Spinal cord (tissue), 10 donors: ENCODE results near the gene RPL22. TPM values are rescaled to one million over a fixed set of nuclear protein-coding genes. Genes with fewer than 3 reads are reported as not detected.

Experiments used
- DNase-seq, 6 donors: peaks; one replicate each; pipeline versions ENCODE4 v3.0.0 to v3.0.0-alpha.2; 2013 to 2015; ENCODE audit warnings: low spot score in 6 of 6, low read depth in 4 of 6
- H3K27ac ChIP-seq: one replicate; pipeline ENCODE4 v1.5.1; 2013; ENCODE audit warnings: low read depth, low read length, control low read depth
- H3K27me3 ChIP-seq: one replicate; pipeline ENCODE4 v1.6.1; 2013; ENCODE audit warnings: low read length; ENCODE audit not compliant: control insufficient read depth, insufficient read depth
- H3K36me3 ChIP-seq: one replicate; pipeline ENCODE4 v1.6.1; 2013; ENCODE audit warnings: low read length; ENCODE audit not compliant: control insufficient read depth, insufficient read depth
- H3K4me1 ChIP-seq: one replicate; pipeline ENCODE4 v1.6.1; 2013; ENCODE audit warnings: low read length; ENCODE audit not compliant: control insufficient read depth, insufficient read depth
- H3K4me3 ChIP-seq: one replicate; pipeline ENCODE4 v1.5.1; 2013; ENCODE audit warnings: low read depth, low read length, control low read depth
- H3K9me3 ChIP-seq: one replicate; pipeline ENCODE4 v1.6.1; 2013; ENCODE audit warnings: low read length; ENCODE audit not compliant: control insufficient read depth, insufficient read depth
- WGBS: methylation state at CpG from one replicate; pipeline ENCODE4 v1.1.5; 2013; ENCODE audit warnings: missing lambda C conversion rate; ENCODE audit not compliant: insufficient coverage; 5-methylcytosine and 5-hydroxymethylcytosine counted together
- polyA plus RNA-seq, 2 donors: library from polyadenylated mRNA; unstranded; fragments of 120-200 nt; gene quantifications; one replicate each; pipeline ENCODE4 v1.2.1, GENCODE V29; 2013; ENCODE audit not compliant: insufficient read length in 2 of 2
- total RNA-seq, 2 donors: library from RNA; depleted of rRNA in 1 of 2; stranded (reverse); fragments of 120-200 nt in 1 of 2; fragments of >200 nt in 1 of 2; gene quantifications; one replicate each; pipeline versions ENCODE4 v1.2.3 to v1.2.4, GENCODE V29; 2013 to 2014
- donor health status: healthy.

RPL22 gene
- total and polyA plus RNA-seq, 4 donors: 171 to 337 (median 317) TPM

DNA sequence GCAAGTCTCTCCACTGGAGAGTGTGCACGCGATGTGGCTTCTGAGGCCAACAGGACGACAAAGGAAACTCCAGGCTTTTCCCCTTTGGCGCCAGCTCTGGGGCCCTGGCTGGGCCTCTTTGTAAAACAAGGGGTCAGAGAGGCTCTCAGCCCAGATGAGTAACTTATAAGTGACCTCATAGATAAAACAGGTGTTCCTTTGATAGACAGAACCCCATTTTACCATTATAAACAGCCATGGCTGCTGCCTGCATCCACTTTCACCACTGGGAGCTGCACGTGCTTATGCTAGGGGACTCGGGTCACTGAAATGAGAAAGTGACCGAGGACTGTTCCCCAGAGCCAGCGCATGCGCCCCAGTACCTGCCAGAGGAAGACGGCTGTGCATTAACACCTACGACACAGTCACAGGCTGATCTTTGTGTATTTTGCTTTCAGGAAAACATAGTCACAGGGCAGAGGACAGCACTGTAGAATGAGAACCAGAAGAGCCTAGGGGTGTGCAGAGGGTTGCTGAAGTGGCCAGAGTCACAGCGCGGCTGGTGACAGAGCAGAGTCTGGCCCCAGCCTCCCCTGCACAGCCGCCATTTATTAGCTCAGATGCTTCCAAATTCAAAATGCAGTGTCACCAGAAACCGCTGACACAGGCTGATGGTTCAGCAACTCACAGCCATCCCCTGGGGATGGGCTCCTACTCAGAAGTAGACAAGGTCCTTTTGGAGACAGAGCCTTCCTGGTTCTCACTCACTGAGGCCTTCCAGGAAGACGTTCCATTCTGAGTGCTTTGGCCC, 19.2 kb upstream of the RPL22 start:
- 86% methylated on average over 14 of the region's 16 CpGs for WGBS
- H3K27me3 ChIP-seq: no peaks in the 10 kb centered on the region
- no peaks in the 10 kb centered on the region for H3K4me1 ChIP-seq
- H3K9me3 ChIP-seq: no peaks in the 10 kb centered on the region
- no peak overlapping the region for H3K27ac ChIP-seq
- H3K36me3 ChIP-seq: peaks cover 49% of the 10 kb centered on the region
- peak in 1 of 6 donors; percentile 50 for DNase-seq
- no peak overlapping the region for H3K4me3 ChIP-seq

DNA sequence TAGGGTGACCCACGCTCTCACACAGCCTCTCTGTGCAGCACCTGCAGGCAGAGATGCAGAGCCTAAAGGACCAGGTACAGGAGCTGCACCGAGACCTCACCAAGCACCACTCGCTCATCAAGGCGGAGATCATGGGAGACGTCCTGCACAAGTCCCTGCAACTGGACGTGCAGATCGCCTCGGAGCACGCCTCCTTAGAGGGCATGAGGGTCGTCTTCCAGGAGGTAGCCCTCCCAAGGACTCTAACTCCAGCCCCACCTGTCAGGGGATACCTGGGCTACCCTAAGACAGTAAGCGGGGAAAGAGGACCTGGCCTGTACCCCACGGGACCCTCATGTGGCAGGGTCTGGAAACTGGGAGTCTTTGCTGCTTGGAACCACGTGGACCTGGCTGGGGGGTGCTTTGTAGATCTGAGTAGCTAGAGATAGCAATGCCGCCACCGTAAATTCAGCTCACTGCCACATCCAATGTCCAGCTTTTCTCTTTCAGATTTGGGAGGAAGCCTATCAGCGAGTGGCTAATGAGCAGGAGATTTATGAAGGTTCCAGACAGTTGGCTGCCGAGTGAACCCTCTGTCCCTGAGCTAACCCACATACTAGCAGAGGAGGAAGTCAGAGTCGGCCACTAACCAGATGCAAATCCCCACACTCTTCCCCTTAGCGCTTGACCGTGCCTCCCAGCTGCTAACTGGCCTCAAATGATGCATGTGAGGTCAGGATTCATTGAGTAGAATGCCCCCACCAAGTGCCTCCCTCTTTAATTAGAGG, 13.0 kb upstream of the RPL22 start:
- Histone ChIP-seq H3K9me3 (no peaks in the 10 kb centered on the region), H3K27me3 (peaks cover 13% of the 10 kb centered on the region), H3K4me3 (no peak overlapping the region), H3K4me1 (peaks cover 24% of the 10 kb centered on the region), H3K36me3 (peaks cover 50% of the 10 kb centered on the region), H3K27ac (no peak overlapping the region)
- no peak for DNase-seq
- 91% methylated on average over 12 of the region's 20 CpGs for WGBS

DNA sequence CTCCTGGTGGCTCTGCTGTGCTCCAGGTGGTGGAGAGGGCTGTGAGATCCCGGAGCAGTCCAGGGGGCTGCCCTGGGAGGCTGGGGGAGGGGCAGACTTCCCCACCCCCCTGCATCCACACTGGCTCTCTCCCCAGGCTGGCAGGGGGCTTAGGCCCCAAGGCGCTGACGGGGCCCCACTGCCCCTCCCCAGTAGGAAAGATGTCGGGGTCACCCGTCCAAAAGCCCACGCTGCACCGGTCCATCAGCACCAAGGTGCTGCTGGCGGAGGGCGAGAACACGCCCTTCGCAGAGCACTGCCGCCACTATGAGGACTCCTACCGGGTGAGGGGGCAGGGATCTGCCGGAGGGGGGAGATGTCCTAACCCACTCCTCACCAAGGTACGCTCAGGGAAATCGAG, 12.3 kb upstream of the RPL22 start:
- peaks cover 19% of the 10 kb centered on the region for H3K27me3 ChIP-seq
- H3K4me3 ChIP-seq: no peak overlapping the region
- H3K4me1 ChIP-seq: peaks cover 25% of the 10 kb centered on the region
- H3K36me3 ChIP-seq: peaks cover 50% of the 10 kb centered on the region
- WGBS: 89% methylated on average over 13 of the region's 16 CpGs
- no peak overlapping the region for H3K27ac ChIP-seq
- no peak for DNase-seq
- H3K9me3 ChIP-seq: no peaks in the 10 kb centered on the region

DNA sequence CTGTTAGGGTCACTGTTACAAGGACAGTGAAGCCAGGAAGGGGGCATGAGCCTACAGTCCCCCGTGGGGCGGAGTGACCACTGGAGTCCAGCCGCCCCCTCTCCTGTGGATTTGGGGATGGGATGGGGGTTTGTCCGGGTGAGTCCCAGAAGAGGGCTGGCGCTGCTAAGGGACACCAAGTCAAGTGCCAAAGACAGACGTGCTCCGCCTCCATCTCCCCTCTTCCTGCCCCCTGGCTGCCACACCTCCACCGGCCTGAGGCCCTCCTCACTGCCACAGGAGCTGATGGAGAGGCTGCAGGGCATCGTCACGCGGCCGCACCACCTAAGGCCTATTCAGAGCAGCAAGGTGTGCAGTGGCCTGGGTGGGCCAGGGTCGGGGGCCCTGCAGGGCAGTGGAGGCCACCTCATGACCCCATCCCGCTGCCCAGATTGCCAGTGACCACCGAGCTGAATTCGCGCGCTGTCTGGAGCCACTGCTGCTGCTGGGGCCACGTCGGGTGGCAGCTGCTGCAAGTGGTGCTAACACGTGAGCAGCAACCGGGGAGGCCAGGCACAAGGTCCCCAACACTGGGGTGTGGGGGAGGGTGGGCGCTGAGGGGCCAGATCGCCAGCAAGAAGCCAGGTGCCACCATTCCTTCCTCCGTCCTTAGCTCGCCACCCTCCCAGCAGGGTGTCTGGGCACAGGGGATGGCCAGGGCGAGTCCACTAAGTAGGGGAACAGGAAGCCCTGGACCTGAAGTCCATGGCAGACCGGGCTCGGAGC, 11.4 kb upstream of the RPL22 start:
- 90% methylated on average over 24 of the region's 29 CpGs for WGBS
- peaks cover 29% of the 10 kb centered on the region for H3K27me3 ChIP-seq

DNA sequence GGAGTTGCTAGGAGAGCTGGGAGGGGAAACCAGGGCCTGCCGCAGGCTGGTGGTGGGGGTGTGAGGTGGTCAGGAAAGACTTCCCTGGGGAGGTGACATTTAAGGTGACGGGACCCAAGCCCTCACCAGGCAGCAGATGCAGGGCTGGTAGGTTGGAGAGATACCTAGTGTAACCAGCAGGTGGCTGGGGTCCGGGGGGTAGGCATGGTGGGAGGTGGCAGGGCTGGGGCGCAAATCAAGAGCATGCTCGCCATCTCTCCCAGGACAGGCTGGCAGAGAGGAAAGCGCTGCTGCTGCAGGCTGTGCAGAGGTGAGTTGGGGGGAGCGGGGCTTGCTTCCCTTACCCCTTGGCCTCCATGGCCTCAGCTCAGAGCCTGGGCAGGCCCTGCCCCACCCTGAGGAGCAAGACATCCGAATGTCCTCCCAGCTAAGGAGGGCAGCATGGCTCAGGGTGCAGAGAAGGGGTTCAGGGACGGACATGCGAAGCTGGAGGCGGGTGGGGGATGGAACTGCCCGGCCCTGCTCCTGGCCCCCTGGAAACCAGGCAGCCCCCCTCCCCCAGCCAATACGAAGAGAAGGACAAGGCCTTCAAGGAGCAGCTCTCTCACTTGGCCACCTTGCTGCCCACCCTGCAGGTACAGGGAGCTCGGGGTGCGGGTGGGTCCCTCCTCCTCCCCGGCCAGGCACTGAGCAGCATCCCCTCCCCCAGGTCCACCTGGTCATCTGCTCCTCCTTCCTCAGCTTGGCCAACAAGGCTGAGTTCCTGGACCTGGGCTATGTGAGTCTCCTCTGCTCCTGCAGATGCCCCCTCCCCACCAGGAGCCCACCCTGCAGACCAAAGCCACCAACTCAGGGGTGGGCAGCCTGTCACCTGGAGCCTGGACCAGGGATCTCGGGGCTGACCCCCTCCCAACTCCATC, 10.5 kb upstream of the RPL22 start:
- peaks cover 43% of the 10 kb centered on the region for H3K4me1 ChIP-seq
- H3K27ac ChIP-seq: no peak overlapping the region
- H3K36me3 ChIP-seq: peaks cover 41% of the 10 kb centered on the region
- H3K27me3 ChIP-seq: peaks cover 34% of the 10 kb centered on the region
- peak overlapping the region; percentile 22 for H3K4me3 ChIP-seq
- H3K9me3 ChIP-seq: no peaks in the 10 kb centered on the region
- 74% methylated on average over 14 of the region's 17 CpGs for WGBS
- peak in 1 of 6 donors; percentile 5 for DNase-seq

More for the DNA sequence above, 11.4 kb upstream of the RPL22 start:
- Histone ChIP-seq H3K4me3 (no peak overlapping the region), H3K27ac (no peak overlapping the region), H3K4me1 (peaks cover 35% of the 10 kb centered on the region), H3K36me3 (peaks cover 45% of the 10 kb centered on the region), H3K9me3 (no peaks in the 10 kb centered on the region)
- DNase-seq: no peak

DNA sequence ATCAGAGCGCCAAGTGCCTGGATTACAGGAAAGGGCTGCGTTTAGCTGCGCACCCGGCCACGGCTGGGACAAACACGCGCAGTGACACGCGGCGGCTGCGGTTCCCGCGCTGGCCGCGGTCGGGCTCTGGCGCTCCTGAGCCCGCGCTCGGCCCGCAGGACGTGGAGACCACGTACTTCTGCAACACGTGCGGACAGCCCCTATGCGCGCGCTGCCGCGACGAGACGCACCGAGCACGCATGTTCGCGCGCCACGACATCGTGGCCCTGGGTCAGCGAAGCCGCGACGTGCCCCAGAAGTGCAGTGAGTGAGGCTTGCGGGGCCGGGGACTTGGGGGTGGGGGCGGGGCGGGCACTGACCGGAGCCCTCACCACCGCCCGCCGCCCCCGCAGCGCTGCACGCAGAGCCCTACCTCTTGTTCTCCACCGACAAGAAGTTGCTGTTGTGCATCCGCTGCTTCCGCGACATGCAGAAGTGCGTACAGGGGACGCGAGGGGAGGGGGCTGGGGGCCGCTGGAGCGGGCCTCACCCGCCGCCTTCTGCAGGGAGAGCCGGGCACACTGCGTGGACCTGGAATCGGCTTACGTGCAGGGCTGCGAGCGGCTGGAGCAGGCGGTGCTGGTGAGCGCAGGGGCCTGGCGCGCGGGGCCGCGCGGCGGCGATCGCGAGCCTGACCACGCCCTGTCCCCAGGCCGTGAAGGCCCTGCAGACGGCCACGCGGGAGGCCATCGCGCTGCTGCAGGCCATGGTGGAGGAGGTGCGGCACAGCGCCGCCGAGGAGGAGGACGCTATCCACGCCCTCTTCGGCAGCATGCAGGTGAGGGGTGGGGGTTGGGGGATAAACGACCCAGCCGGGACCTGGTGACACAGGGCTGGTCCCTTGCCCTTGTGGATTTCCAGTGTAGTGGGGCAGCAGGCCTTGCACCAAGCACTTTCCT, 9.6 kb upstream of the RPL22 start:
- H3K27ac ChIP-seq: no peak overlapping the region
- under 1% methylated on average over 99 of the region's 99 CpGs for WGBS
- H3K36me3 ChIP-seq: peaks cover 39% of the 10 kb centered on the region
- H3K9me3 ChIP-seq: no peaks in the 10 kb centered on the region
- H3K4me3 ChIP-seq: peak overlapping the region; percentile 22
- peaks cover 37% of the 10 kb centered on the region for H3K27me3 ChIP-seq
- H3K4me1 ChIP-seq: peaks cover 46% of the 10 kb centered on the region
- peak in 3 of 6 donors; percentile 55 to 89 (median 84) for DNase-seq

DNA sequence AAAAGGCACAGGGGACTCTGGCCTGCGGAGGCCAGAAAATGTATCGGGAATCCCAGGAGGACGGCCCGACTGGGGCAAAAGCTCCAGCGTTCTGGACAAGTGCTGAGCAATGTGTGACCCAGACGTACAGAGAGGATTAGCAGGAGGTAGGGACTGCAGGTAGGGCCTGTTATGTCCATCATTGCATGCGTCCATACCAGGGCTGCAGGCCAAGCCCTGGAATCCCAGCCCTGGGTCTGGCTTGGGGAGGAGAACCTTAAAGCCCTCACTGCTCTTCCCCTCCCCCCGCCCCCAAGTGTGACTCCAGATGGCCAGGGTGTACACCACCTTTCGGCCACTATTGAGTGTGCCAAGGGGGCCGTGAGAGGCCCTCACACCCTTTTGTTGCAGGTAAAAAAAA, 8.5 kb upstream of the RPL22 start:
- Histone ChIP-seq H3K4me3 (no peak overlapping the region), H3K36me3 (peaks cover 32% of the 10 kb centered on the region), H3K27ac (no peak overlapping the region), H3K27me3 (peaks cover 37% of the 10 kb centered on the region), H3K4me1 (peaks cover 46% of the 10 kb centered on the region), H3K9me3 (no peaks in the 10 kb centered on the region)
- no peak for DNase-seq
- WGBS: 67% methylated on average over 6 of the region's 10 CpGs

DNA sequence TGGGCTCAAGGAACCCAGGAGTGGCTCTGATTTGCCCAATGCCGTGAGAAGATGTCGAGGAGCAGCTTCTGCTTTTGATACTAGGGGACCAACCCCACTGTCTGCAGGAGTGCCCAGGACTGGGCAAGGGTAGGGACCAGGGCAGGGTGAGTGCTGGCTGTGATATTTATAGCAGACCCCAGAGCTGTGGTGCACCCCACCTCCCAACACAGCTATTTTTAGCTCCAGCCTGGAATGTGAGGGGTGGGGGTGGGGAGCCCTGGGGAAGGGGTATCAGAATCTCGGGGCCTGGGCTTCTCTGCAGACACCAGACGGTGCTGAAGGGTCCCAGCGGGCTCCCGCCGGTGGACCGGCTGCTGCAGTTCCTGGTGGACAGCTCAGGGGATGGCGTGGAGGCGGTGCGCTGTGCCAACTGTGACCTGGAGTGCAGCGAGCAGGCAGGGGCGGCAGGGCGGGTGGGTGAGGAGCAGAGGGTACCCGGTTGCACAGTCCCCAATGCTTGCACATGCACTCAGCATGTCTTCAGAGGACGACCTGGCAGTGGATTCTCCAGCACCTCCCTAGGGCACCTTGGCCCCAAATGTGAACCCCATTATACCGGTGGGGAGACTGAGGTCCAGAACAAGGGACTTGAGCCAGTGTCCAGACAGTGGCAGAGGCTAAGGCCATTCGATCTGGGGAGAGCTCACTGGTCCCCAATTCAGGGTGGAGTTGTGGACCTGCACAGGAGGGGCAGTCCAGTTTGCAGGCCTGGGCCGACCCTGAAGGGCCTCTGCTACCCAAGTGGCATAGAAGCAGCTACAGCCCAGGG, 7.9 kb upstream of the RPL22 start:
- H3K4me1 ChIP-seq: peaks cover 46% of the 10 kb centered on the region
- WGBS: 68% methylated on average over 19 of the region's 19 CpGs
- H3K36me3 ChIP-seq: peaks cover 25% of the 10 kb centered on the region
- H3K27me3 ChIP-seq: peaks cover 37% of the 10 kb centered on the region
- no peak overlapping the region for H3K27ac ChIP-seq
- DNase-seq: no peak
- H3K4me3 ChIP-seq: no peak overlapping the region
- H3K9me3 ChIP-seq: no peaks in the 10 kb centered on the region
